Measurements from ENCODE around the gene TBRG1. TPM values are rescaled to one million over a fixed set of nuclear protein-coding genes. Genes with fewer than 3 reads are reported as not detected.
A peak's percentile ranks its signal among the peaks of the same experiment; 100 is the strongest.

The TBRG1 gene
- total RNA-seq, 1 donor from 2014 or later, result 32.7 TPM

DNA sequence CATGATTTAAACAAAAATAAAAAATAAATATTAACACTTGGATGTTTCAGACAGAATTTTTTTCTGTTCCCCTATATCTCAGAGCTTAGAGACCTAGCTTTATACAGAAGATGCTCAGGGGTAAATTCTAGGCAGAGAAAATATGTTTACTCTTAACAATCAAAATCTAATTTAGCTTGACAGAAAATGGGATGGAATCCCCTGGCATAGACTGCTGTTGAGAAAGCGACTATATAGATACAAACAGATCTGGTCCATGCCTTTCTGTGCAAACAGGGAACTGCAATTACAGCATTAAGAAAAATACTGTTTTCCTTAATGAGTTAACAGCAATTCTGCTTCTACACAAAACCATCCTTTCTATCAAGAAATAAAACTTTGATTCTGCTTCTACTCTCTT, 36.3 kb downstream of the TBRG1 start:
- no peak for DNase-seq (ENCODE audit: low spot score)

DNA sequence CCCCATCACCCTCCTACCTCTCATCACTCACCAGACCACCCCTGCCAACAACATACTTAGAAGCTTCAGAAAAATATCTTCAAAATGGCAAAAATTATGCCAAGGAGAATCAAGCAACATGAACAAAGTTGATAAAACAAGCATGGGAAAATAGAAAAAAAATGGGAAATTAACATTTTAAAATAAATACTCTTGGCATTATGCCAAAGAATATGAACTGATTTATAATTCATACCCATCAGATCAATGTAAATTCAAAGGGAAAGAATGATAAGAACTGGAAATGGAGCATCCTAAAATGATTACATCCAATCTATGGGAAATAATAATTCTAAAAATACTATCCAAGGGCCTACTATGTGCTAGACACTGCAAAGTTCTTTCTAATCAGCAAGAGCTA, 38.9 kb downstream of the TBRG1 start:
- no peak for DNase-seq (ENCODE audit: low spot score)

DNA sequence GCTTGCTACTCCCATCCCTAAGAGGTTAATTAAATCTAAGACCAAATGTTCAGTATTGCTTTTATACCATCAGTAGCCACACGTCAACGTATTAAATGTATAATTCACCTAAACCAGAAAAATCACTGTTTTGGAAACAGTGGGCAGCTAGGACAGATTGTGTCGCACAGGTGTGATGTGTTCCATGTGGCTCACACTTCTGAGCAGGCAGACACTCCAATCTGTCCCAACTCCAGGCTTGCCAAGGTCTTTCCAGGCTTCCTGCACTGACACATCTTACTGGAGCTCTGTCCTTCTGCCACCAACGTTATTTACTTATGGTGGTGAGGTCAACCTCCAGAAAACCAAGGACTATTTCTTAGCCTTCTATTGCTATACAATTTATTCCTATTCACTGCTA, 39.4 kb downstream of the TBRG1 start:
- DNase-seq (ENCODE audit: low spot score), result no peak

DNA sequence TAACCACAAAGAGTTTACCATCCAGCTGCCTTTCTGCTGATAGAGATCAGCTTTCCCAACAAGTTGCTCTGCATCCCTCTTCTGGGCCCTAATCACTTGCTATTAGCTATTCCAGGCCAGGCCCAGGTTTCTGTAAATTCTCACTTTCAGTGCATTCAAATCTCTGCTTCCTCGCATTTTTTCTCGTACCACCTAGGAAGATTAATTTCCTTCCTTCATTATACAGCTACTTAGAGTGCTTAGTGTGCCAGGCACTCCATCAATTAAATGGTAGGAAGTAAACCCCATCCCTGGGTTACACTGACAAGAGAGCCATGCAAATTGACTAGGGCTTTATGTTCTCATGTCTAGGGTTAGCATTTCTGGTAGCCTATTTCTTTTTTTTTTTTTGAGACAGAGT, 41.2 kb downstream of the TBRG1 start:
- DNase-seq (ENCODE audit: low spot score), result no peak

DNA sequence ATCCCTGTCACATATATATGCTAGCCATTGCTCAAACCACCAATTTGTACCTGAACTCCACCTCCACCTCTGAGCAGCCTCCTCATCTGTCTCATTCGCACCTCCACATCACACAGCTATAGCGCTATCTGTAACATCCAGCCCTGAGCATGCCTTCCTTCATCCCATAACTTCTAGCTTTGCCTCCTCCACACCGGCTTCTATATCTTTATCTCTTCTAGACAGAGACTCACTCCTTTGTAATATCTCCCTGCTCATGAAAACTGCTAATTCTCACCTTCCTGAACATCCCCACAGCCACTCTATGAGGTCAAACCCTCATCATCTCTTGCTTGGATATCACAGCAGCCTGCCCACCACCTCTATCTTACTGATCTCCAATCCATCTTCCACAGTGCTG, 44.9 kb downstream of the TBRG1 start:
- DNase-seq (ENCODE audit: low spot score), result no peak

DNA sequence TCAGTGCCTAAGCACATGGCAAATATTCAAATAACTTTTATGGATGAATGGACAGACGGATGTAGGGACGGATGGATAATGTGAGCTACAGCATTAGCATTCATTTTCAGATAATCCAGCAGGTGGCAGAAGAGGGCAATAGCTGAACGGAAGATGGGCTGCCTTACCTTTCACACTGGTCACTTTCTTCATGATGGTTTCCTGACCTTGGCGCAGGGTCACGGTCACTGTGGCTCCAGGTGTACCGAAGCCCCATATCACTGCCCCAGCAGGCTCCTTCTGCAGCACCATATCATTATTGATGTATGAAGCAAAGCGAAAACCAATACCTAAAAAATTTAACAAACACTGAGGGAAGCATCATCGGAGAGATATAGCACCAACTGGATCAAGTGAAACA, 46.5 kb downstream of the TBRG1 start:
- no peak for DNase-seq (ENCODE audit: low spot score)

DNA sequence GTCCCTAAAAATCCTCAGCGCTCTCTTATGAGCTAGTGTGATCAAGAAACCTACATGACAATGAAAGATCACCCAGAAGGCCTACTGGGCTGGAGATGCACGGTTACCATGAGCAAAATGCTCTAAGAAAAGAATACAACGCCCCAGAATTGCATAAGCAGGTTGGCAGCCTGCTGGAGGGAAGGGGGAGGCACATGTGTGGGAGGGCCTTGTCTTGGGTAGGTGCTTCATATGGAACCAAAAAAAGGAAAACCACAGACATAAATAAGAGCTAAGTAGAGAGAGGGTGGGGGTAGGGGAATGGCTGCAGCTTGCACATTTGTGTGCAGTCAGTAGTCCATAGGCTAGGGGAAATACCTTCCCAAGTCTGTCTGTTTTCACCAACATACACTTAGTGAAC, 48.1 kb downstream of the TBRG1 start:
- DNase-seq (ENCODE audit: low spot score), result no peak

DNA sequence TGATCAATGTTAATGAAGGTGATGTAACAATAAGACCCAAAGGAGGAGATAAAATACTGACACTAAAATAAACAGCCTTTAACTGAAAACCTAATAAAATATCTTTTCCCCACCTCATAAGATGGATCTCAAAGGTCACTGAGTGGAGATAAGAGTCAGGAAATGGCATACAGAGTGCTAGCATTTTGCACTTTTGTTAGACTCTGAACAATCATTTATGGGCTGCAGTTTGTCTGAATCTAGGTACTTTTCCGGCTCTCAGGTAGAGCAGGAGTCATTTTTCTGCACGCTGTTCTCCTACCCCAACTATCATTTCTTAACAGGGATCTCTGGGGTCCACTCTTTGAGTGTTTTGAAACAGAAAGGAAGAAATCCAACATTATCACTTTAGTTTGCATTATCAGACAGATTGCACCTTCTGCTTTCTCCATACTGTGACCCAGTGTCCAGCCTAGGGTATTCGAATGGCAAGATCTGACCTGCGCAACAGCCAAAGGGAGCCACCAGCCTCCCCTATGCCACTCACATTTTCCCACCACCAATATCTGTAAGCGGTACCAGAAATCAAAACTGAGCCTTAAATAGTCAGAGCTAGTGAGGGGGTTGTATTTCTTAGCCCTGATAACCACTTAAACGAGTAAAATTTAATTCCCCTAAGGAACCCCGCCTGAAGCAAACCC, 50.0 kb downstream of the TBRG1 start:
- DNase-seq (ENCODE audit: low spot score), result no peak

DNA sequence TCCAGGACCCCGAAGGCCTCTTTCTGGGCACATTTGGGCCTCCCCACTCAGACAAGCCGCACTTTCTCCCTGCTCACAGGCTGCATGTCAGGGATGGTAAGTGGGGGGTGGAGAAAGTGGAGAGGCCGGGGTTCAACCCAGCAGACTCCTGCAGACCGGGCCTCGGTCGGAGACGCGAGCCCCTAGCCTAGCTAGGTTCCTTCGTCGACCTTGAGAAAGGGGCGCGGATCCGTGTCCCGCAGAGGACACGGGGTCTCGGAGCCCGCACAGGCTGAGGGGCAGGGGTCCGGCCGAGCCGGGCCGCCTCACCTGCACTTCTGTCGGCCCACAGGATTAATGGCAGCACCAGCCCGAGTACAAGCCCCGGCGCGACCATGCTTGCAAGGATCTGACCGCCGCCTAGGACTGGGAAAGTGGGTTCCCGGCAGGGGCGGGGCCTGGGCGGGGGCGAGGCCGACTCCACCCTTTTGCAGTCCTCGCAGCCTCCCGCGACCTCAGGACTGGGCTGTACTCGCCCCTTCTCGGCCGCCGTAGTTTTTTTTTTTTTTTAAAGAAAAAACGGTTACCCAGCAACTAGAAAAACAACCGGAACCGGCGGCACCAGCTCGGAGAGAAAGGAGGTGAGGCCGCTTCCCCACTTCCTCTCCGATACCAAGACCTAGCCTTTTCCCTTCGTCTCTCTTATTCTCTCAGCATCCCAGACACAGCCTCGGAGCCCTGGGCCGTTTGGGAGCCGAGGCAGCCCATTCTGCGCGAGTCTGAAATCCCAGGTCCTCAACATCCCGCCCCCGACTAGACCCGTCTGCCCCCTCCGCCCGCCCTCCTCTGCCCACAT, 50.9 kb downstream of the TBRG1 start, which contains the start of the genes SIAE and SPA17:
TSS of gene SIAE (minus strand) at position 407 of the 835 bp plus-strand sequence. CDS start at position 376, 31 bp downstream.
TSS of gene SPA17 (plus strand) at position 572 of the 835 bp plus-strand sequence. CDS start 1,361 bp downstream, outside the sequence.
- DNase-seq (ENCODE audit: low spot score), result peak; percentile 98

DNA sequence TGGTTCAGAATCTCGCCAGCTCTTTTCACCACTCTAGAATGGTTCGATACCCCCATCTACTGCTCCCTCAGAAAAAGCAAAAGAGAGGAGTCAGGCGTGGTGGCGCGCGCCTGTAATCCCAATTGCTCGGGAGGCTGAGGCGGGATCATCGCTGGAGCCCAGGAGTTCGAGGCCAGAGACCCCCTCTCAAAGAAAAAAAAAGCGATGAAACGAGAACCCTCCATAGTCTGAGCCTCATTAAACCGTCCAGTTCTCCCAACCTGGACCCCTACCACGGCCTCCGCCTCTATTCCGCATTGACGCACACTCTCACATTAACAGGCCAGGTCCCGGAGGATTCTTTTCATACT, 51.5 kb downstream of the TBRG1 start:
- DNase-seq (ENCODE audit: low spot score), result no peak

DNA sequence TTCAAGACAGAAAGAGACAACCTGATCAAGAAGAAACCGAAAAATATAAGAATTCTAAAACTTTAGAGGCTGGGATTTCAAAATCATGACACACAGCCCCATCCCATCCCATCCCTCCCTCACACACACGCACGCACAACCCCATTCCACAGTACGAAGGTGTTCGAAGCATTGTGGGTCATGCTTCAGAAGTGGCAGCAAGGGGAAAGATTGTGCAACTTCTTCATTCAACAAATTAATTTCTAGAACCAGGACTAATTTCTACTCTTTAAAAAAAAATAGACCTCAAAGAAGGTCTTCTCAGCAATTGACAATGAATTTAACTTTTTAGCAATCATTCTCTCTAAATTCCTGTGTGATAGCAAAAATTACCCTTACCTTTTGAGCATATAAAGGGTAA, 51.9 kb downstream of the TBRG1 start:
- DNase-seq (ENCODE audit: low spot score), result no peak

DNA sequence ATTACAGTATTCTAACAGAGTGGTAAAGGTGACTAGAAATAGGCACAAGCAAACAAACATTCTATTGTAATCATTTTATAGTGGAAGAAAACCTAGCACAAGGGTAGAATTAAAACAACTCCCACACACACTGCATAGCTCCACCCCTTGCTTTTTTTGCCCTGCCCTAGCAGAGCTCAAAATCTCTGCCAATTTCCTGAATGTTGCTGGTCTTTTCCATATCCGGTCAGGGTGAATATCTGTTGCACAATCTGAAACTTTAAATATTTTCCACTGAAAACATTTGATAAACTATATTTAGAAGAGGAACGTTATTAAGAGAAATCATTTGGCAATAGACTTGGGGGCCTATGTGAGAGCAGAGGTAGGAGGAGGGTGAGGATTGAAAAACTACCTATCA, 53.7 kb downstream of the TBRG1 start:
- no peak for DNase-seq (ENCODE audit: low spot score)

DNA sequence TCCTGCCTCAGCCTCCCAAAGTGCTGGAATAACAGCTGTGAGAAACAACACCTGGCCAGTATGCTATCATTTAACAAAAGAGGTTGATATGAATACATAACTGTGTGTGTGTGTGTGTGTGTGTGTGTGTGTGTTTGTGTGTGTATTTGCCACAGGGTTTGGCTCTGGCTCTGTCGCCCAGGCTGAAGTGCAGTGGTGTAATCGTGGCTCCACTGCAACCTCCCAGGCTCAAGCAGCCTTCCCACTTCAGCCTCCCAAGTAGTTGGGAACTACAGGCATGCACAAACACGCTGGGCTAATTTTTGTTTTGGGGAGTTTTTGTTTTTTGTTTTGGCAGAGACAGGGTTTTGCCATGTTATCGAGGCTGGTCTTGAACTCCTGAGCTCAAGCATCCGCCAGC, 55.8 kb downstream of the TBRG1 start:
- no peak for DNase-seq (ENCODE audit: low spot score)

DNA sequence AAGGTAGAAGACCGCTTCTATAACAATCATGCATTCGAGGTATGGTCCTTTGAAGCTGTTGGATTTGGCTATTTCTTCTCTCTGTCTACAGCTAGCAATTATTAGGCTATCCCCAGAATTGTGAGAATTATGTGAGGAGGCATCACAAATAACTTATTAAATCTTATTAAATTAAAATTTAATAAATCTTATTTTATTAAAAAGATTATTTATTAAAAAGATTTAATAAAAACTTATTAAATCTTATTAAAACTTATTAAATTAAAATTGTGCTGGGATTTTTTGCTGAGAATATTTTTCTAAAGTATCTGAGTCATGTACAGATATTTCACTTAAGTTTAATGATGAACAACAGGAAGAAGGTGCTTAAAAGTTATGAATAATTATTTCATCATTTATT, 58.8 kb downstream of the TBRG1 start:
- no peak for DNase-seq (ENCODE audit: low spot score)

DNA sequence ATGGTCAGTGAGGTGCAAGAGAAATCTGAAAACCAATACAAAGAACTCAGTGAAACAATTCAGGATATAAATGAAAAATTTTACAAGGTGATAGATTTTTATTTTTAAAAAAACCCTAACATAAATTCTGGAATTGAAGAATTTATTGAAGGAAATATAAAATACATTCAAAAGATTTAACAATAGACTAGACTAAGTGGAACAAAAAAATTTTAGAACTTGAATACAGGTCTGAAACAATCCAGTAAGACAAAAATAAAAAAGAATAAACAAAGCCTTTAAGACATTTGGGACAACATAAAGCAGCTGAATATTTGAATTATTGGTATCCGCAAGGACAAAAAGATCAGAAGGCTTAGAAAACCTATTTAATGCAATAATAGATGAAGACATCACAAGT, 59.8 kb downstream of the TBRG1 start:
- DNase-seq (ENCODE audit: low spot score), result no peak

Other genes with a start within 250 kb of the TBRG1 start
- not detected for gene OR8B2, start 238.4 kb upstream of the TBRG1 start, total RNA-seq
- not detected for gene OR8B3, start 223.8 kb upstream of the TBRG1 start, total RNA-seq
- gene OR8B4, start 198.0 kb upstream of the TBRG1 start, total RNA-seq, result not detected
- not detected for gene OR8B8, start 177.2 kb upstream of the TBRG1 start, total RNA-seq
- not detected for gene OR8B12, start 79.2 kb upstream of the TBRG1 start, total RNA-seq
- gene OR8A1, start 52.9 kb upstream of the TBRG1 start, total RNA-seq, result not detected
- not detected for gene PANX3, start 11.4 kb upstream of the TBRG1 start, total RNA-seq
- gene SIAE, start 50.9 kb downstream of the TBRG1 start, total RNA-seq, result 28.2 TPM
- gene SPA17, start 51.0 kb downstream of the TBRG1 start, total RNA-seq, result 4.0 TPM
- 4.0 TPM for gene NRGN, start 117.1 kb downstream of the TBRG1 start, total RNA-seq
- gene VSIG2, start 129.4 kb downstream of the TBRG1 start, total RNA-seq, result 2.0 TPM
- gene ESAM, start 139.4 kb downstream of the TBRG1 start, total RNA-seq, result 84.0 TPM
- 11.3 TPM for gene MSANTD2, start 177.5 kb downstream of the TBRG1 start, total RNA-seq
- gene ROBO3, start 242.6 kb downstream of the TBRG1 start, total RNA-seq, result 14.8 TPM